A673 (cell line): Measurements from ENCODE around the gene MED22.
A peak's percentile ranks its signal among the peaks of the same experiment; 100 is the strongest.

Experiments
- EZH2 ChIP-seq: fragments of 200-600 bp; sonication (generic); IDR thresholded peaks from 2 replicates; pipeline ENCODE4 v1.6.1; 2017; ENCODE audit warnings: borderline replicate concordance, low read depth, mild to moderate bottlenecking, mixed read lengths, antibody characterized with exemption, low read length; ENCODE audit not compliant: poor library complexity, severe bottlenecking
- TF ChIP-seq, protein P1 (sequence below): fragments of 300-800, 200-600 bp; sonication (generic); conservative IDR thresholded peaks from 2 replicates; pipeline ENCODE4 v1.5.1; 2017; ENCODE audit warnings: low read depth, mild to moderate bottlenecking, antibody characterized with exemption, low read length, moderate library complexity, mixed read lengths

DNA sequence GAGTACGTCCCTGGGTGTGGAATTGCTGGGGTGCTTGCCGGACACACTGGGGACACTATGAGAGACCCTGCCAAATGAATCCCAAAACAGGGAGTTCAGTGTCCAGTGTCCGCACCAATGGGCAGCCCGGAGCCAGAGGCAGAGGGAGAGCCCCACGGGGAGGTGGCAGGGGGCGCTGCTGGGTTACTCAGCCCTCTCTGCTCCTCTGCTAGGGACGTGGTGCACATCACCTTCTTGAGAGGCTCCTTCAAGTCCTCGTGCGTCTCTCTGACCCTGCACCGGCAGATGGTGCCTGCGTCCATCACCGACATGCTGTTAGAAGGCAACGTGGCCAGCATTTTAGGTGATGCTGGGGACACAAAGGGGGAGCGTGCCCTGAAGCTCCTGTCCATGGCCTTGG is 49.0 kb upstream of the MED22 start:
- TF ChIP-seq, protein P1, sequence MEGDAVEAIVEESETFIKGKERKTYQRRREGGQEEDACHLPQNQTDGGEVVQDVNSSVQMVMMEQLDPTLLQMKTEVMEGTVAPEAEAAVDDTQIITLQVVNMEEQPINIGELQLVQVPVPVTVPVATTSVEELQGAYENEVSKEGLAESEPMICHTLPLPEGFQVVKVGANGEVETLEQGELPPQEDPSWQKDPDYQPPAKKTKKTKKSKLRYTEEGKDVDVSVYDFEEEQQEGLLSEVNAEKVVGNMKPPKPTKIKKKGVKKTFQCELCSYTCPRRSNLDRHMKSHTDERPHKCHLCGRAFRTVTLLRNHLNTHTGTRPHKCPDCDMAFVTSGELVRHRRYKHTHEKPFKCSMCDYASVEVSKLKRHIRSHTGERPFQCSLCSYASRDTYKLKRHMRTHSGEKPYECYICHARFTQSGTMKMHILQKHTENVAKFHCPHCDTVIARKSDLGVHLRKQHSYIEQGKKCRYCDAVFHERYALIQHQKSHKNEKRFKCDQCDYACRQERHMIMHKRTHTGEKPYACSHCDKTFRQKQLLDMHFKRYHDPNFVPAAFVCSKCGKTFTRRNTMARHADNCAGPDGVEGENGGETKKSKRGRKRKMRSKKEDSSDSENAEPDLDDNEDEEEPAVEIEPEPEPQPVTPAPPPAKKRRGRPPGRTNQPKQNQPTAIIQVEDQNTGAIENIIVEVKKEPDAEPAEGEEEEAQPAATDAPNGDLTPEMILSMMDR: peak; percentile 57
- TF ChIP-seq EZH2: no peak
